ENCODE results near the gene SELENBP1. TPM values are rescaled to one million over a fixed set of nuclear protein-coding genes. Genes with fewer than 3 reads are reported as not detected.
"Not testable (repeated sequence)": the region's sequence is repeated elsewhere in the genome, so short reads cannot be mapped to it uniquely, and the experiment has no call there.

The SELENBP1 gene
- total RNA-seq, 2 experiments from 2014 or later = not detected

DNA sequence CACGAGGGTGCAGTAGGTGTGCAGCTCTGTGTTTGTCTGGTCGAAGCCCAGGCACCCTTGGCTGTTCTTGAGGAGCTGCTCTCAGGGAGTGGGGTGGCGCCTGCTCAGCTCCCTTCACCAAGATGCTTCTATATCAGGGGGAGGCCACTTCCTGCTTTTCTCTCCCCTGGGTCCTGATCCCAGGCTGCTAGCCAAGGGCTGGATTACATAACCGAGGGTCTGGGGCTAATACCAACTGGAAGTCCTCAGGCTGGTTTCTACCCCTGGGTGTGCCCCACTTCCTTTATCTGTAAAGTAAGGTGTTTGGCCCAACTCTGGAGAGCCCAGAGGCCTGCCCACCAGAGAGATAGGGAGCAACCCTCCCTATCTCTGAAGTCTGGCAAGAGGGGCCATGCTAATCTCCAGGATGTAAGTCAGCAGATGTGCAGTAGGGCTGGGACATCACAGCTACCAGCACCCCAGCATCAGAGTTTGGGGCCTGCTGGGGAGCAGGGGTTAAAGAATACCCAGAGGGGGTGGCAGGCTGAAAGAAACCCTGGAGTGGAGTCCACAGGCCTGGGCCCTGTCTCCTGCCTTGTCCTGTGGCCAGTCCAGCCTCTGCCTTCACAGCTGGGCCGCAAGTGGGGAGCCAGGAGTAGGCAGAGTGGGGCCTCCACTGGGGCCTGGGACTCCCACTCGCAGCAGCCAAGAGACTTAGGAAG is 2.1 kb downstream of the SELENBP1 start:
- Mint-ChIP-seq H3K9me3 (no peaks in the 10 kb centered on the region), H3K36me3 (ENCODE audit: low read depth) (no peaks in the 10 kb centered on the region), H3K4me1 (ENCODE audit: low read depth) (no peaks in the 10 kb centered on the region), H3K27me3 (ENCODE audit: low read depth) (no peaks in the 10 kb centered on the region), H3K4me3 (no peak overlapping the region), H3K27ac (no peak overlapping the region)
- intact Hi-C loops (cut with micrococcal nuclease) = no loop called here
- CTCF ChIA-PET = interaction anchor here (0.6 kb wide), 1 partner anchor 182 kb away, joined by 3 read pairs; no protein-coding TSS in a partner anchor
- DNase-seq = no peak

DNA sequence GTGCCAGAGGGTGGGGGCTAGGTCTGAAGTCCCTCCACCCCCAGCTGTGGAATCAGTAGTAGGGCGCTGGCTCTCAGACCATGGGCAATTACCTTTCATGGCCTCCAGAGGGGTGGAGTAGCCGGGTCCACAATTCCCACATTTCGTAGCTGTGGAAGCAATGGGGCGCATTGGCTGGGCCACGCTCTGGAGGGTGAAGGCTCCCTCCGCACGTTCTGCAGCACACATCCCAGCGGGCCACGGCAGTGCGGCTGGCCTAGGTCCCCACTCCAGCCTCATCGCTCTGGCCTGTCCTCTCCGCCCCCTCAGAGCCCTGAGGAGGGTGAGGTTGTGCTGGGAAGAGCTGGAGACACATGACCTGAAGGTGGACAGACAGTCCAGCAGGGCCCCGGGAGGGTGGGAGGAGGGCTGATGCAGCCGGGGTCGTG is 2.9 kb downstream of the SELENBP1 start:
- peak overlapping the region; percentile 4 for H3K27ac Mint-ChIP-seq
- intact Hi-C loops (cut with micrococcal nuclease) = no loop called here
- no peaks in the 10 kb centered on the region for H3K27me3 Mint-ChIP-seq (ENCODE audit: low read depth)
- no peaks in the 10 kb centered on the region for H3K4me1 Mint-ChIP-seq (ENCODE audit: low read depth)
- H3K9me3 Mint-ChIP-seq = no peaks in the 10 kb centered on the region
- no peak overlapping the region for H3K4me3 Mint-ChIP-seq
- DNase-seq = no peak
- H3K36me3 Mint-ChIP-seq (ENCODE audit: low read depth) = no peaks in the 10 kb centered on the region
- CTCF ChIA-PET = interaction anchor here (0.6 kb wide), 1 partner anchor 183 kb away, joined by 3 read pairs; no protein-coding TSS in a partner anchor

DNA sequence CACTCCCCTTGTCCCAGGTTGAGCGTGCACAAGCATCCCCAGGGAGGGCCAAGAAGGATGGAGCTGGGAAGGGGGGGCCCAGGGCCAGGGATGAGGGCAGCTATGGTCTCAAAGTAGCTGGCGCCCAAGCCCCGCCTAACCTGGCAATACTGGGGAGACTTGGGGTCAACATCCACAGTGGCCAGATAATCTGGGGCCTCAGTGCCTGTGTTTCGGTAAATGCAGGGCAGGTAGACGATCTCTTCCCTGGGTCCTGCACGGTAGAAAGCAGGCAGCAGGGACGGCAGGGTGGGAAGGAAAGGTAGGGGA is 3.2 kb downstream of the SELENBP1 start:
- H3K9me3 Mint-ChIP-seq = no peaks in the 10 kb centered on the region
- intact Hi-C loops (cut with micrococcal nuclease) = no loop called here
- H3K4me3 Mint-ChIP-seq = no peak overlapping the region
- H3K36me3 Mint-ChIP-seq (ENCODE audit: low read depth) = no peaks in the 10 kb centered on the region
- CTCF ChIA-PET = no interaction called here
- no peaks in the 10 kb centered on the region for H3K4me1 Mint-ChIP-seq (ENCODE audit: low read depth)
- H3K27ac Mint-ChIP-seq = no peak overlapping the region
- H3K27me3 Mint-ChIP-seq (ENCODE audit: low read depth) = no peaks in the 10 kb centered on the region
- DNase-seq = no peak

DNA sequence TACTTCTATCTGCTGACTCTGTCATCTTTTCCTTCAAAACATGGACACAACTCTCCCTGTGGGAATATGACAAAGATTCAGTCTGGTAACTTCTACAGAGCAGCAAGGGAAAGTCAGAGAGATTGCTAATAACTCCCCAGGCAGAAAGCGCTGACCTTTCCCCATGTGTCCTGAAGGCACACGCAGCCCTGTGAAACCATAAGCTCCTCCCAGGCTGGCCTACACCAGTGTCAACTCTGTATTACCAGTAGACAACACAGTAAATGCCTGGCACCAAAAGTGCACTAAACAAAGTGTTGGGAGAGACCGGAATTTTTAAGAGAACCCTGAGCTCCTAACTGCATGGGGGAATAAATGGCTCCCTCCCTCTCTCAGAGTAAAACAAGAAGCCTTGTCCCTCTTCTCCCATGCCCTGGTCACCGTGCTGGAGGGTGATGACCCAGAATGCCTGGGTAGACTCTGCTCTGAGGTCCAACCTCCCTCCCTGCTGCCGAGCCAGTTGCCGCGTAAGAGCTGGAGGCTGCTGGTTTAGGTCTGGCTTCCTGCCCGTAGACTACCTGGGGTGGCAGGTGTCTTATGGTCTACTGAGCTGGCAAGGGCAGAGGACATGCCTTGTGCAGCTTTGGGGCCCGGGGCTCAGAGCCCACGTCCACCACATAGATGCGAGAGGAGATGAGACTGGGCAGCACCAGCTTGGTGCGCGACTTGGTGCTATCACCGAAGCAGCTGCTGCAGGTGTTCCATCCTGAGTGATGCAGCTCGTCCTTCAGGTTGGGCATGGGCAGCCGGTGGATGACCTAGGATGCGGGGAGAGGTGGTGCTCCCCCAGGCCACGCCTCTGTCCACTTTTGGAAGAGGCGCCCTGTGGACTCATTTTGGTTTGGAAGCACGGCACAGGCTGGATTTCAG is 3.9 kb downstream of the SELENBP1 start:
- CTCF ChIA-PET = interaction anchor here (0.6 to 1.7 kb wide), 3 partner anchors 18 to 91 kb away, joined by 3 to 4 read pairs (median 3); no protein-coding TSS in a partner anchor
- Mint-ChIP-seq H3K9me3 (no peaks in the 10 kb centered on the region), H3K27ac (no peak overlapping the region), H3K4me1 (ENCODE audit: low read depth) (no peaks in the 10 kb centered on the region), H3K36me3 (ENCODE audit: low read depth) (no peaks in the 10 kb centered on the region), H3K4me3 (no peak overlapping the region), H3K27me3 (ENCODE audit: low read depth) (no peaks in the 10 kb centered on the region)
- intact Hi-C loops (cut with micrococcal nuclease) = no loop called here
- no peak for DNase-seq

DNA sequence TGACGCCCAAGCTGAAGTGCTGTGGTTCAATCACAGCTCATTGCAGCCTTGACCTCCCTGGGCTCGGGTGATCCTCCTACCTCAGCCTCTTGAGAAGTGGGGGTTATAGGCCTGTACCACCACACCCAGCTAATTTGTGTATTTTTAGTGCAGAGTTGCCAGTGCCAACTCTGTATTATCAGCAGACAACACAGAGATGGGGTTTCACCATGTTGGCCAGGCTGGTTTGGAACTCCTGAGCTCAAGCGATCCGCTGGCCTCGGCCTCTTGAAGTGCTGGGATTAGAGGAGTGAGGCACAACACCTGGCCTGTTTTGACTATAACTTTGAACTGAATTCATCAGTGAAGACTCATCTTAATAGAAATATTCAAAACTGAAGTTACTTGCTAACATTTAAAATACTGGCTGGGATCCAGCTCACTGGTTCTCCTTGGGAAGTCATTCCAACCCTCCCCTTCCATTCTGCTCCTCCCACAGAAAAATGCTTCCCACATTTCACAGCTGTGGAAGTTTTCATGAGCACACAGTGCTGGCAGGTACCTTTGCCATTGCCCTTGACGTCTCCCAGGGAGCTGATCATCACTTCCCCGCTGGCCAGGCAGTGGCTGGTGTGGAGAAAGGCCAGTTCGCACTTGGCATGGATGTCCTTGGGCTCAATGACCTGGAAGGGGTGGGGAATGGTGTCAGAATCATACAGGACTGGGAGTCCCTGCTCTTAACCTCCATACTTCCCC is 4.7 kb downstream of the SELENBP1 start:
- Mint-ChIP-seq H3K9me3 (peaks cover 8% of the 10 kb centered on the region), H3K4me1 (ENCODE audit: low read depth) (no peaks in the 10 kb centered on the region), H3K36me3 (ENCODE audit: low read depth) (no peaks in the 10 kb centered on the region), H3K27me3 (ENCODE audit: low read depth) (no peaks in the 10 kb centered on the region), H3K4me3 (no peak overlapping the region), H3K27ac (no peak overlapping the region)
- no peak for DNase-seq
- intact Hi-C loops (cut with micrococcal nuclease) = no loop called here
- CTCF ChIA-PET = interaction anchor here (0.6 to 1.7 kb wide), 4 partner anchors 17 to 91 kb away, joined by 3 to 4 read pairs (median 3); no protein-coding TSS in a partner anchor

DNA sequence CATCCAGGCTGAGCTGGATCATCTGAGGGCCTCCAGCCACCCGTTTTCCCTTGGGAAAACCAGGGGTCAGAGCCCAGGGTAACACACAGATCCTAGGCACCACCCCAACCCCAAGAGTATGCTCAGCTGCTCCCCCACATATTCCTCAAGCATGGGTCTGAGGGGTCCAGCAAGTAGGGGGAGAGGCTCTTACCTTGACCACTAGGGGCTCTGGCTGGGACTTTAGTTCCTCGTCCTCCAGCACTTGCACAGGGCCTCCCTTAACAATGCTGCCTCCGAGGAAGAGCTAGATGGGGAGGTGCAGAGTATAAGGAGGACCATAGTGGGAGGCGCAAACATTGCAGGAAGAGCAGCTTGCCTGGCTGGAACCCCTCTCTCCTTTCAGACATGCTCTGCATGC is 7.5 kb downstream of the SELENBP1 start:
- H3K27me3 Mint-ChIP-seq (ENCODE audit: low read depth) = no peaks in the 10 kb centered on the region
- no peak overlapping the region for H3K27ac Mint-ChIP-seq
- DNase-seq = no peak
- no peaks in the 10 kb centered on the region for H3K36me3 Mint-ChIP-seq (ENCODE audit: low read depth)
- CTCF ChIA-PET = interaction anchor here (0.7 kb wide), 1 partner anchor 54 kb away, joined by 4 read pairs; no protein-coding TSS in a partner anchor
- no peak overlapping the region for H3K4me3 Mint-ChIP-seq
- peaks cover 18% of the 10 kb centered on the region for H3K9me3 Mint-ChIP-seq
- intact Hi-C loops (cut with micrococcal nuclease) = no loop called here
- no peaks in the 10 kb centered on the region for H3K4me1 Mint-ChIP-seq (ENCODE audit: low read depth)

DNA sequence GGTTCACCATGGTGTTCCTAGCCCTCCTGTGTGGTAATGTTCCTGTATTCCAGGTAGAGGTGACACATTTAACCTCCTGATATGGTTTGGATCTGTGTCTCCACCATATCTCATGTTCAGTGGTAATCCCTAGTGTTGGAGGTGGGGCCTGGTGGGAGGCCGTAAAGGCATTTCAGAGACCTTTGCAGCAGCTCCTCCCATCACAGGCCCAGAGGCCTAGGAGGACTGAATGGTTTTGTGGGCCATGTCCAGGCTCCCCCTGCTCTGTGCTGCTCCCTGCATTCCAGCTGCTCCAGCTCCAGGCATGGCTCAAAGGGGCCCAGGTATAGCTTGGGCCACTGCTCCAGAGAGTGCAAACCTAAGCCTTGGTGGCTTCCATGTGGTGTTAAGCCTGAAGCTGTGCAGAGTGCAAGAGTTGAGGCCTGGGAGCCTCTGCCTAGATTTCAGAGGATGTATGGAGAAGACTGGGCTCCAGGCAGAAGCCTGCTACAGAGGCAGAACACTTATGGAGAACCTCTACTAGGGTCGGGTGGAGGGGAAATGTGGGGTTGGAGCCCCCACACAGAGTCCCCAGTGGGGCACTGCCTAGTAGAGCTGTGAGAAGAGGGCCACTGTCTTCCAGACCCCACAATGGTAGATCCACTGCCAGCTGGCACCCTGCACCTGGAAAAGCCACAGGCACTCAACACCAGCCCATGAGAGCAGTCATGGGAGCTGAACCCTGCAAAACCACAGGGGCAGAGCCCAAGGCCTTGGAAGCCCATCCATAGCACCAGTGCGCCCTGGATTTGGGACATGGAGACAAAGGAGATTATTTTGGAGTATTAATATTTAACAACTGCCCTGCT is 10.0 kb downstream of the SELENBP1 start:
- no peaks in the 10 kb centered on the region for H3K4me1 Mint-ChIP-seq (ENCODE audit: low read depth)
- peaks cover 18% of the 10 kb centered on the region for H3K9me3 Mint-ChIP-seq

DNA sequence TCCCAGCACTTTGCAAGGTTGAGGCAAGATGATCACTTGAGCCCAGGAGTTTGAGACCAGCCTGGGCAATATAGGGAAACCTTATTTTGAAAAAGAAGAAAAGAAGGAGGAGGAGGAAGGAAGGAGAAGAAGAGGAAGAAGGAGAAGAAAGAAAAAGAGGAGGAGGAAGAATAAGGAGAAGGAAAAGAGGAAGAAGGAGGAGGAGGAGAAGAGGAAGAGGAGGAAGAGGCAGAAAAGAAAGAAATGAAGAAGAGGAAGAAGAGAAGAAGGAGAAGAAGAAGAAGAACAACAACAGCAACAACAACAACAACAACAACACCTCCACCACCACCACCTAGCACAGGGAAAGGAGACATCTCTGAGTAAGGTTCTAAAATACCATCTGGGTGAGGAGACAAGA is 10.6 kb downstream of the SELENBP1 start:
- CTCF ChIA-PET = no interaction called here
- no peak for DNase-seq
- intact Hi-C loops (cut with micrococcal nuclease) = no loop called here
- Mint-ChIP-seq H3K27ac (no peak overlapping the region), H3K9me3 (peaks cover 18% of the 10 kb centered on the region), H3K27me3 (ENCODE audit: low read depth) (no peaks in the 10 kb centered on the region), H3K4me1 (ENCODE audit: low read depth) (no peaks in the 10 kb centered on the region), H3K4me3 (no peak overlapping the region), H3K36me3 (ENCODE audit: low read depth) (no peaks in the 10 kb centered on the region)

More for the DNA sequence above, 10.0 kb downstream of the SELENBP1 start:
- Mint-ChIP-seq H3K27ac (no peak overlapping the region), H3K36me3 (ENCODE audit: low read depth) (no peaks in the 10 kb centered on the region), H3K27me3 (ENCODE audit: low read depth) (no peaks in the 10 kb centered on the region), H3K4me3 (no peak overlapping the region)
- intact Hi-C loops (cut with micrococcal nuclease) = no loop called here
- CTCF ChIA-PET = no interaction called here
- DNase-seq = no peak

DNA sequence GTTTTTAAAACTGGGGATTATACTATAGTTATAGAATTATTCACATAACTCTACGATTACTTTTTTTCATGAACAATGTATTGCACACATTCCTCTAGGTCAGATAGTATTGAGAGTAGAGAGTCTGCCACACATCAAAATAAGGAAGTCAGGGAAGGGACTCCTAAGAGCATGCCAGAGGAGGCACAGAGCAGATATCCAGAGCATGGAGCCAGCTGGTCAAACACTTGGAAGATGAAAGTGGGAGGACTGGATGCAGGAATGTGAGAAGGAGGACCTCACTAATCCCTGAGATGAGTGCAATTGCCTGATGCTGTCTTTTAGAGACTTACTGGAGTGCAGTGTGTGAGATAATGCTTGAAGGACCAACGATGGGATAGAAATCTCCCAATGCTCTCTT is 15.8 kb downstream of the SELENBP1 start:
- no peak for DNase-seq
- CTCF ChIA-PET = interaction anchor here (3.8 kb wide), 1 partner anchor 16 kb away, joined by 12 read pairs; no protein-coding TSS in a partner anchor
- H3K27me3 Mint-ChIP-seq (ENCODE audit: low read depth) = no peaks in the 10 kb centered on the region
- no peak overlapping the region for H3K27ac Mint-ChIP-seq
- no peaks in the 10 kb centered on the region for H3K4me1 Mint-ChIP-seq (ENCODE audit: low read depth)
- intact Hi-C loops (cut with micrococcal nuclease) = no loop called here
- H3K4me3 Mint-ChIP-seq = no peak overlapping the region
- peaks cover under 1% of the 10 kb centered on the region for H3K9me3 Mint-ChIP-seq
- no peaks in the 10 kb centered on the region for H3K36me3 Mint-ChIP-seq (ENCODE audit: low read depth)

DNA sequence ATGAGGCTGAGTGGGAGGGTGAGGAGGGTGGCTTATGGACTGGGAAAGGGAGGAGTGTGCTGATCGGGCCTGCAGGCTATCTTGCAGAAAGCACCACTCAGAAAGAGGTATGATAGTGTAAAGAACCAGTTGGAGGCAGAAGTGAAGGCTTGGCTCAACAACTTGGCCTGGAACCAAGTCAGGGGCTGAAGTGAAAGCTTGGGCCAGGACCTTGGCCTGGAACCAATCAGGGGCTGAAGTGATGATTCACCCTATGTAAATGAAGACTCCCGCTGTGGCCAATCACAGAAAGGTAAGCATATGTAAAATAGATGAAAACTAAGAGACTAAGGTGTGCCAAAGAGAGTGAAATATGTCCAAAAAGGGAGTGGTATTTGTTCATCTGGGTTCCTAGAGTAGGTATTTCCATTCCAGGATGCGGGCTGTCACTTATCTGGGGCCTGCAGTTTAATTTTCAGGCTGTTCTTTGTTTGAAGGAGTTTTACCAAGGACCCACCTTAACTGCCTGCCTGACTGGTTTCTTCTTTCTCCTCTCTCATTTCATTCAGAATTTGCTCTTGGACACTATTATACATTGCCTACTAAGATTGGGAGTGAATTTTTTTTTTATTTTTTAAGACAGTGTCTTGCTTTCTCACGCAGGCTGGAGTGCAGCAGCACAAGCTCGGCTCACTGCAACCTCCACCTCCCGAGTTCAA is 20.3 kb downstream of the SELENBP1 start:
- H3K9me3 Mint-ChIP-seq = no peaks in the 10 kb centered on the region
- no peak overlapping the region for H3K4me3 Mint-ChIP-seq
- H3K36me3 Mint-ChIP-seq (ENCODE audit: low read depth) = no peaks in the 10 kb centered on the region
- DNase-seq = no peak
- H3K4me1 Mint-ChIP-seq (ENCODE audit: low read depth) = peaks cover 10% of the 10 kb centered on the region
- intact Hi-C loops (cut with micrococcal nuclease) = no loop called here
- H3K27me3 Mint-ChIP-seq (ENCODE audit: low read depth) = no peaks in the 10 kb centered on the region
- no peak overlapping the region for H3K27ac Mint-ChIP-seq
- CTCF ChIA-PET = interaction anchor here (0.6 to 3.2 kb wide), 6 partner anchors 12 to 54 kb away, joined by 3 to 13 read pairs (median 3); no protein-coding TSS in a partner anchor

DNA sequence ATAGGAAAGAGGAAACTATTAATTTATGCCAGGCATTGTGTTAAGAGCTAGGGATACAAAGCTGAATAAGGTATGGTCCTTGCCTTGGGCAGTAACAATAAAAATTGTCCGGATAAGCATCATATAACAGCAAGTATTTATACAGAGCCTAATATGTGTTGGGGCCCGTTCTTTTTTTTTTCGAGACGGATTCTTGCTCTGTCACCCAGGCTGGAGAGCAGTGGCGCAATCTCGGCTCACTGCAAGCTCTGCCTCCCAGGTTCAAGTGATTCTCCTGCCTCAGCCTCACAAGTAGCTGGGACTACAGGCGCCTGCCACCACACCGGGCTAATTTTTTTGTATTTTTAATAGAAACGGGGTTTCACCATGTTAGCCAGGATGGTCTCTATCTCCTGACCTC is 22.2 kb downstream of the SELENBP1 start:
- H3K4me3 Mint-ChIP-seq; DNase-seq; H3K27me3 Mint-ChIP-seq (ENCODE audit: low read depth); H3K9me3 Mint-ChIP-seq; H3K36me3 Mint-ChIP-seq (ENCODE audit: low read depth); intact Hi-C loops (cut with micrococcal nuclease); H3K27ac Mint-ChIP-seq: not testable (repeated sequence)
- peaks cover 23% of the 10 kb centered on the region for H3K4me1 Mint-ChIP-seq (ENCODE audit: low read depth)
- CTCF ChIA-PET = interaction anchor here (0.6 to 1.6 kb wide), 5 partner anchors 9 to 67 kb away, joined by 3 to 8 read pairs (median 3); no protein-coding TSS in a partner anchor
